SIG-M5 (cell line): ENCODE measurements around the gene CLDN15.

Experiments
- DNase-seq: peaks from one replicate; lab custom pipeline; 2025; lab: John Stamatoyannopoulos, UW

The CLDN15 gene

DNA sequence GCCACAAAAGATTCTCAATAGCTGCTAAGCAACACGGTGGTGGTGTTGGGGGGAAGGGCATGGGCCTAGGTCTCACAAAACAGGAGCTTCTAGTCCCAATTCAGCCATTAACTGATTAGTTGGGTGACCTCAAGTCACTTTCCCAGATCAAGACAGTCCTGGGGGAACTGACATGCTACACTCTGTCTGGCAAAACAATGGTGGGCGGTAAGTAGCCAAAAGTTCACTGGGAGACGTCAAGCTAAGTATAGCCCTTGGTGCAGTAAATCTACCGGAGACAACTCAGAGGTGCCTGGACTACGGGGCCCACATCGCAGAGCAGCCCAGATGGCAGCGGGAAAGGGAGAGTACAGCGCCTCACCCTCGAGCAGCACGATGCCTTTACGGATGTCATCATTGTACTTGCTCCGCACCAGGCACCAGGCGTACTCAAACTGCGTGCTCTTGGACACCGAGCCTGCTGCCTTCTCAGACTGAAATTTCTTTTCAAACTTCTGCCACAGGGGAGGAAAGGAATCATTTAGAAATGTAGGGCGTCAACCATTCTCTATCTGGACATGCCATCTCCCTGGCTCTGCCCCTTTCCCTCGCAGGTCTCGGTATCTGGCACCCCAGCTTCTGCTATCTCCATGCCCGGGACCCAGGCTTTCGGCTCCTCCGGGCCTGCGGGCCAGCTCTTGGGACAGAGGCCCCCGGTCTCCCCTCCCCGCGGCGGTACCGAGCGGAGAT, 6.2 kb upstream of the CLDN15 start:
- DNase-seq, result no peak

GRCh38 chr7:101241443-101242349, 4.1 kb upstream of the CLDN15 start:
- DNase-seq, result no peak

DNA sequence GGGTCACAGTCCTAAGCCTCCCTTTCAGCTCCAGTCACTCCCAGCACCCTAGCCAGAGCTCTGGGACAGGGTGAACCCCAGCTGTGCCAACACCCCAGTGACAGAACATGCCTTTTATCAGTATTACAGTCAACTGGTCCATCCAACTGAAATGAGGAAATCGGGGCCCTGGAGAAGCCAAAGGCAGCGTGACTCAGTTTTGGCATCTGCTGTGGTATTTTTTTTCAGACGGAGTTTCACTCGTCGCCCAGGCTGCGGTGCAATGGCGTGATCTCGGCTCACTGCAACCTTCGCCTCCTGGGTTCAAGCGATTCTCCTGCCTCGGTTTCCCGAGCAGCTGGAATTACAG, 3.4 kb upstream of the CLDN15 start:
- DNase-seq, result peak; percentile 55

GRCh38 chr7:101240226-101241014, 2.8 kb upstream of the CLDN15 start:
- DNase-seq, result no peak

DNA sequence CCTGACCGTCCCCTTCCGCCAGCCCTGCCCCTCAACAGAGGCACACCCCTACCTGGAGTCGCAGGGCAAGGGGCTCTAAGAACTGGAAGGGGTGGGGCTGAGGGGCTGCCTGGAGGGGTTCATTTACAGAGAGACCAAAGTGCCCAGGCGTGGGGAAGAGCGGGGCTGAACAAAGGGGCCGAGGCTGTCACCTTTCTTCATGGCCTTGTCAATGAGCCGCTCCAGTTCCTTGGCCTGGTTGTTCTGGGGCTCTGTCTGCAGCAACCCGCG, 2.3 kb upstream of the CLDN15 start:
- DNase-seq, result no peak

DNA sequence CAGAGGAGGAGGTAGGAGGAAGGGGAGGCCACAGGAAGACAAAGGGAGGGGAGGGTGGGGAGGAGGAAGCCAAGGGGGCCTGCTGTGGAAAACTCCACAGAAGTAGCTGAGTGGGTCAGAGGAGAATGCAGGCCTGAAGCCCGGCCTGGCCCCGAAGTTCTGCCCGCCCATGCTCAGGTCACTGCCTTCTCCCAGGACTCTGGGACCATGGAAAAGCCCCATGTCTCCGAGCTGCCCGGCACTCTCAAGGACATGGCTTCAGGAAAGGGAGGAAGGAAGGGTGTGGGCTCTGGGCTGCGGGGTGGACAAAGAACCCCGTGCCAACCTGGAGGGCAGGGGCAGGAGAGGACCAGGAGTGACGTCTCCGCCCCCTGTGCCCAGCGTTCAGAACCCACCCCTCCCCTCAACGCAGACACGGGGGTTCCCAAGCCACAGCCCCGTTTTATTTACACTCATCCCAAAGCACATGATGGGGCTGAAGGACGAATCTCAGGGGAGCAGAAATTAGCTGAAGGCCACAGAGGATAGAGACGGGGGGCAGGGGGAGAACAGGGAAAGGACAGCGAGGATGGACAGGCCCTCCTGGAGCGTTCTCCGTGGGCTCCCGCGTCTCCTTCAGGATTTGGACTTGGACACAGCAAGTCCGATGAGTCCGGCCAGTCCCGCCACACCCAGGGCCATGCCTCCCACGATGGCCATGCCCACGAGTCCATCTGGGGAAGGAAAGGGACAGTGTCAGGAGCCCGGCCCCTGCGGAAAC, 1.8 kb upstream of the CLDN15 start:
- no peak for DNase-seq

DNA sequence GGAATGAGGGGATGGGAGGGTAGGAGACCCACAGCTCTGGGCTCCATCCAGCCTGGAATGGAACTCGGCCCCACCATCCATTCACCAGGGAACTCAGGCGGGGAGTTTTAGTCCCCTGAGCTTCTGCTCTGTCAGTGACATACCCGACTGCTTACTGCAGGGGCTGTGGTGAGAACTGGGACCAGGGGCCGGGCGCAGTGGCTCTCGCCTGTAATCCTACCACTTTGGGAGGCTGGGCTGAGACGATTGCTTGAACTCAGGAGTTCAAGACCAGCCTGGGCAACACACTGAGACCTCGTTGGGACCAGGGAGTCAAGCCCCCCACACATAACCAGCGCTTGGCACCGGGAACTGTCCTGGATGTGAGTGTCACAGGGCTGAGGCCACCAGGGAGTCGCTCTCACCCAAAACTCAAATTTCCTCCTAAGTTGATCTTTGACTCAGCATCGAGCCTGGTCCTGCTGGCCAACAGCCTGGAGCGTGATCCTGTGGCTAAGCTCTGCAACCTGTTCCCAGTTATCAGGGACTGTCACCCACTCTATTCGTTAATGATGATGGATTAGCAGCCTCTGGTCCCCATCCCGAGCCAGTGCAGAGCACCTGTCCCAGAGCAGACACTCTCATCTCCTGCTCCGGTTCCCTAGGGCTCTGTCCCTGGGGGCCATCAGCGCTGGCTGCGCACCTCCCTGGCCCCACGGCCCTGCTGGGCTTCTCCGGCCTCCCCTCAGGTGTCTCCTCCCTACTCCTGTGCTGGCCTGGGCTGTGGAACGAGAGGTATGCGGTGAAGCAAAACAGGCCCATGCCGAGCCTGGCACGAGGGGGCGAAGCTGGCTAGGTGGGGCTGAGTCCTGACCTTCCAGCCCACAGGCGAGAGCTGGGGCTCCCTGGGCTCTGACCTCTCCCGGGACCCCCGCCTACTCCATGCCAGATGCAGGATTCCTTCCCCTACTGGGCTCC, 902 bp upstream of the CLDN15 start:
- no peak for DNase-seq

DNA sequence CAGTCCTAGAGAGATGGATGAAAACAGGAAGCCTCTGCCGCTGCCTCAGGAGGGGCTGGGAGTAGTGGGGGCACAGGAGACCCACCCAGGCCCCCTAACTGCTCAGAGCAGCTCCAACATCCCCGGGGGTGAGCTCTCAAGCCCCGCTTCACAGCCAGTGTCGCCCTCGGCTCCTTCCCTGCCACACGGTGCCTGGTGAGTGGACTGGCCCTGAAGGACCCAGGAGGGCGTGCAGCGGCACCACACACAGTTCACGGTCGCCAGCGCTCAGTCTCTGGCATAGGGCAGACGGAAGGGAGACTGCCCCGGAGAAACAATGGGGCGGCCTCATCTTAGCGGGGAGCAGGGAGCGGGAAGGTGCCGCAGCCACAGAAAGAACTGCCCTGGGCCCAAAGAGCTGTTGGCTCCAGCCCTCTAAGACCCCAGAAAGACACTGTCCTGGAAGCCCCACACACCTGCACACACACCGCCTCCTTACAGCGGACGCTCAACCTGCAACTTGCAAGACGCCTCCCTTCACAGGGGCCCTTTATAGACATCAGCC, 1.2 kb downstream of the CLDN15 start:
- DNase-seq, result no peak

DNA sequence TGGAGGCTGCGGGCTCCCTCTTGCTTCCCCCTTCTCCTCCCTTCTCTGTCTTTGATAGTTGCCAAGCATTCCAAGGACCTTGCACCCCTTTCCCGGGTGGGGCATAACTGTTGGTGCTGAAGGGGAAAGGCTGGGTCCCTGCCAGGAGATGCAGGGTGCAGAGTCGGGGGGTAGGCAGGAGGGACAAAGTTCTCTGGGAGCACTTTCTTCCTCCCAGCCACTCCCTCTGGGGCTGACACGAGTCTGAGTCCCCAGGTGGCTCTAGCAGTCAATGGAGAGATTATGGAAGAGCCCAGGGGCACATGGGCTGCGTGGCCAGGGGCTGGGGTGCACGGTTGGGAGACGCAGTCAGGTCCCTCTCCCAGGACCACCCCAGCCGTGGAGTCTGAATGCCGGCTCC, 2.1 kb downstream of the CLDN15 start:
- no peak for DNase-seq

- DNase-seq, result no peak
Observed at GRCh38 chr7:101235050-101235449, 2.6 kb downstream of the CLDN15 start.

DNA sequence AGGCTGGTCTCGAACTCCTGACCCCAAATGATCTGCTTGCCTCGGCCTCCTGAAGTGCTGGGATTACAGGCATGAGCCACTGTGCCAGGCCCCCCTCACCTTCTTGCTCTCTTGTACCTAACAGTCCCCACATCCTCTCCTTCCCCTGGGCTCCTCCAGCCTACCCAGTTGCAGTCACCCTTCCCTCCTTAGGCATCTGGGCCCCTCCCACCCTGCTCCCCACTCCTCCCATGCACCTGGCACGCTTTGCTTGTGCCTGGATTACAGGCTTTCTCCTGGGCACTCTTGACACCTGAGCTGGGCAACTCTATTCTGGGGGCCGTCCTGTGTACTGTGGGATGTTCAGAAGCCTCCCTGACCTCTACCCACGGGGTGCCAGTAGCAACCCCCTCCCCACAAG, 3.0 kb downstream of the CLDN15 start:
- DNase-seq, result no peak

DNA sequence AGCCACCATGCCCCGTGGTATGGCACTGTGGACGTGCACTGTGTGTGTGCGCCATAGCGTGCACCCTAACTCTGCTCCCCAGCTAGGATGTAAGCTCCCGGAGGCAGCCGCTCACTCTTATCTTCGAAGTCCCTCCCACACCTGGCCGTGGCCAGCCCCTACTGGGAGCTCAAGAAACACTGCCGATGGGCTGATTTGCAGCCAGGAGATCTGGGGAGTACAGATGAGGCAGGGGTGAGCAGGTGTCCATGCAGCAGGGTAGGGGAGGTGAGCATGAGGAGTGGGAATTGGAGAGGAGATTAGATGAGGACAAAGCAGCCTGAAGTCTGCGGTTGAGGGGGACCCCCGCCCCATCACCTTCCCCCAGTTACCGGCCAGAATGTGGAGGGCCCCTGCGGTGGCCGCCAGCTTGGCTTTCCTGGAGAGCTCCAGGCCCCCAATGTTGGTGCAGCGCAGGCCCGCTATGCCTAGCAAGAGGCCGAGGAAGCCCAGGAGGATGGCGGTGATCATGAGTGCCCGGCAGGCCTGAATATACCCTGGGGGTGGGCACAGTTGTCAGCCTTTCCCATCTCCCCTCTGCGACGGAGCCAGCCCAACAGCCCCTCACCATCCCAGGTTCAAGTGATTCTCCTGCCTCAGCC, 3.6 kb downstream of the CLDN15 start:
- DNase-seq, result no peak

- DNase-seq, result no peak
Observed at GRCh38 chr7:101232141-101232850, 5.3 kb downstream of the CLDN15 start.

DNA sequence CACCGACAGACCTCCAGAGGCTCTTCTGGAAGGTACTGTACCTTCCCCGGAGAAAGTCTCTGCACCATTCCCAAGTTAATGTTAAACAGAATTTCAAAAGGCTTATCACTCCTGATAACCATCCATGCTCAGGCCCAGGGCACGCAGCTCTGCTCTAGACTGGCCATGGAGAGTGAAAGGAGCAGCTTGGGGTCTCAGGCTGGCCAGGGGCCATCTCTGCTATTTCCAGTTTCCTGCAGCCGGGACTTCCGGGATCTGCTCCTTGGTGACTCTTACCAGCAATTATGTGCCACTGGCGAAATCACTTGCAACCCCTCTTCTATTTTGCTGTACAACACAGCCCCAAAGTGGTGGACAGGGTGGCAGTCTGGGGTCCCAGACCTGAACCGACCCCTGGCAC, 6.0 kb downstream of the CLDN15 start:
- DNase-seq, result no peak

DNA sequence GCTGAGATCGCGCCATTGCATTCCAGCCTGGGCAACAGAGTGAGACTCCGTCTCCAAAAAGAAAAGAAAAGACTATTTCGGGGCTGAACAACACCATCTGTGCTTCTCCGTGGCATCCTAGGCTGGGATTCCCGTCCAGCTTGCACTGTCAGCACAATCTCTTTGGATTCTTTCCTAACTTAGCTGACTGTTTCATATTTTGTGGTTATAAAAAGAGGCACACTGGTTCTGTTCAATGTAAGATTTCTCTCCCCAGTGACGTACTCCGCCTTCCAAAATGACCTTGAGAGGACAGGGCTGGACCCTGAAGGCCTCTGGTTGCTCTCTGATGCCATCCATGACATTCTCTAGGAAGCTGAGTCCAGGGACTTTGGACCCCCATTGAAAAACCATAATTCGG, 10.9 kb downstream of the CLDN15 start:
- no peak for DNase-seq

DNA sequence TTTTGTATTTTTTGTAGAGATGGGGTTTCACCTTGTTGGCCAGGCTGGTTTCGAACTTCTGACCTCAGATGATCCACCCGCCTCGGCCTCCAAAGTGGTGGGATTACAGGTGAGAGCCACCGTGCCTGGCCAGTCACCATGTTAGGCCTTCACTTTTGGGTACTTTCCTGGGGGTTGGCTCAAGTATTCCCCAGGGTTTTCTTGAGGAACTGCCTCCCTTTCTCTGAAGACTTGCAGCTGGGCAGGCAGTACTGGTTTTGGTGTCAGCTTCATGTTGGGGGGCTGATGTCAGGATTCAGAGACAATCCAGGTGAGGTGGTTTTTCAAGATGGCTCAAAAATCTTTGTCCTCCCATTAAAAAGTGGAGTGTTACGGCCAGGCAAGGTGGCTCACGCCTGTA, 12.0 kb downstream of the CLDN15 start:
- DNase-seq, result no peak

GRCh38 chr7:101223528-101223927, 14.1 kb downstream of the CLDN15 start:
- no peak for DNase-seq

DNA sequence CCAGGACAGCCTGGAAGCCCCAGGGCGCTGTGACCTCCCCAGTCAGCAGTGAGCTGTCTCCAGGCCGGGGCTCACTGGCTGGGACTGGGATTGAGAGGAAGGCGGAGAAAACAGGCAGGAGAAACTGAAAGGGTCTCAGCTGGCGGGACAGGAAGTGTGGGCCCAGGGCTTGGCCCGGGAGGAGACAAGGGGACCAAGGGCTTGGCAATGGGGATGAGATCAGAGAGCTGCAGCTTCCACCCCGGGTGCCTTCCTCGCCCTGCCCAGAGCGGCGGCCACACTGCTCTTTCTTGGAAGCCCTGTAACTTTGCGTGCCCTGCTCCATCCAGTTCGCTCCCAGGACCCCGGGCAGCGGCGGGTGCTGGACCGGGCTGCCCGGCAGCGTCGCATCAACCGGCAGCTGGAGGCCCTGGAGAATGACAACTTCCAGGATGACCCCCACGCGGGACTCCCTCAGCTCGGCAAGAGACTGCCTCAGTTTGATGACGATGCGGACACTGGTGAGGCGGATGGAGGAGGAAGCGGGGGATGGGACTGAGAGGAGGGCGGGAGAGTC, 15.2 kb downstream of the CLDN15 start:
- no peak for DNase-seq

DNA sequence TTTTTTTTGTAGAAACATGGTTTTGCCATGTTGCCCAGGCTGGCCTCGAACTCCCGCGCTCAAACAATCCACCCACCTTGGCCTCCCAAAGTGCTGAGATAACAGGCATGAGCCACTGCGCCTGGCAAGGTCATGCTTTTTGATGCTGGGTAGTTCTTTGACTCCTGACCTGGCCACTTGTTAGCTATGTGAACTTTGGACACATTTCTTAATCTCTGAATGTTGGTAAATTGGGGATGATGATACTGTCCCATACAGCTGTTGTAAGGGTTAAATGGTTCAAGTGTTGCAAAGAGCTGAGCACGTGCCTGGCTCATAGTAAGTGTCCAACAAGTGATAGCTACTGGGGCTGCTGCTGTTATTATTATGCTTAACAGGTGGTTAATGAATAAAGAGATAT, 17.3 kb downstream of the CLDN15 start:
- no peak for DNase-seq
